HEK293T (cell line): Measurements from ENCODE around the gene GALNT16.

Source experiments
- FOXK2 ChIP-seq: fragments of 450-650 bp; IDR thresholded peaks from 2 replicates; pipeline ENCODE4 v1.6.1; 2016; ENCODE audit warnings: mild to moderate bottlenecking
- SP1 ChIP-seq: fragments of 450-650 bp; IDR thresholded peaks from 2 replicates; pipeline ENCODE4 v1.6.1; 2017
- SUZ12 ChIP-seq: fragments of 450-650 bp; IDR thresholded peaks from 2 replicates; pipeline ENCODE4 v1.6.1; 2016; ENCODE audit warnings: mild to moderate bottlenecking
- TARDBP ChIP-seq: fragments of 450-650 bp; IDR thresholded peaks from 2 replicates; pipeline ENCODE4 v1.6.1; 2016

DNA sequence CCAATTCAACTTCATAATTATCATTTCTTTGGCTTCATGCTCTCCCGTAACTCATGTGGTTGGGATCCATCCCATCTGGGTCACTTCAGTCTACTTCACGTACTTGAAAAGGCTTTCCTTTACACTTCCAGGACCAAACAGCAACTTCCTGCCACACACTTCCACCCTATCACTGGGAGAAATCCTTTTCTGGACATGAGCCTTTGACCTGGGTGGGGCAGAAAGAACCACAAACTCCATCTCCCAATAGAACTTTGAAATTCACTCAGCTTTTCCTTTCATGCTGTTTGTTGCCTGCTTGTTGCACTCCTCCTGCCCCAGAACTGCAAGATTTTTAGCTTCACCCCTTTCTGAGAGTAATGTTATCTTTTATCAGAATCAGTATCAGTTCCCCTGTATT is 18.4 kb upstream of the GALNT16 start:
- TF ChIP-seq TARDBP (no peak), SUZ12 (no peak), FOXK2 (no peak), SP1 (no peak)
